KBM-7 (cell line): Measurements from ENCODE around the gene TBCEL.
A peak's percentile ranks its signal among the peaks of the same experiment; 100 is the strongest.

Experiments
- DNase-seq: peaks from one replicate; pipeline ENCODE4 v3.0.0-alpha.2; 2015
- in situ Hi-C: fragments of 300-500 bp; cut with MboI; formaldehyde crosslinking; loops from 2 replicates; pipeline ENCODE4 v1.14.3; 2020; ENCODE audit warnings: low sequenced_read_pairs, low pct_unique_long_range_greater_than_20kb, mixed read lengths

TBCEL gene

DNA sequence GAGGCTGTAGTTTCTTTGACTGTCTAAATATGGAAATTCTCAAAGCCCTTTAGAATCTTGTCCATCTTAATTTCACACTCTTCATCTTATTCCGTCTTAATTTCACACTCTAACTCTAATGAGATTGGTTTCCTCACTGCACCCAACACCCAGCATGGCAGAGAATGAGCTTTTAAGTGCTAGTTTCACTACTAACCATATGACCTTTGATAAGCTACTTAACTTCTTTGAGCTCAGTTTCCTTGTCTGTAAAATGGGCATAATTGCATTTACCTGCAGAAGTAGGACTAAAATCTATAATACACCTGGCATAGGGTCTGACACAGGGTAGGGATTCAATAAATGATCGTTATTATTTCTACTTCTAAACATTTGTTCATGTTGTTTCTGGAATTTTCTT is 30.4 kb downstream of the TBCEL start:
- no peak for DNase-seq
- in situ Hi-C loops, result no loop called here

DNA sequence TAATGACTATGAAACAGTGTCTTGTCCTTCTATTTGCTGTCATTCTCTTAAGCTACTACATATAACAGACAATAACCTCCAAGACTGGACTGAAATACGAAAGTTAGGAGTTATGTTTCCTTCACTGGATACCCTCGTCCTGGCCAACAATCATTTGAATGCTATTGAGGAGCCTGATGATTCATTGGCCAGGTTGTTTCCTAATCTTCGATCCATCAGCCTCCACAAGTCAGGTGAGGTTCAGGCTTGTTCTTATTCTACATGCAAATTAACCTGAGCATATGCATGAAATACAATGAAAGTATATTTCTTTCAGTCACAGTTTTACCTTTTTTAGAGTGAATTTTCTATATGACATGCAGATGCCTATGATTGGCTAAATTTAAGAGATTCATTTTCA is 31.2 kb downstream of the TBCEL start:
- DNase-seq, result no peak
- in situ Hi-C loops, result no loop called here

DNA sequence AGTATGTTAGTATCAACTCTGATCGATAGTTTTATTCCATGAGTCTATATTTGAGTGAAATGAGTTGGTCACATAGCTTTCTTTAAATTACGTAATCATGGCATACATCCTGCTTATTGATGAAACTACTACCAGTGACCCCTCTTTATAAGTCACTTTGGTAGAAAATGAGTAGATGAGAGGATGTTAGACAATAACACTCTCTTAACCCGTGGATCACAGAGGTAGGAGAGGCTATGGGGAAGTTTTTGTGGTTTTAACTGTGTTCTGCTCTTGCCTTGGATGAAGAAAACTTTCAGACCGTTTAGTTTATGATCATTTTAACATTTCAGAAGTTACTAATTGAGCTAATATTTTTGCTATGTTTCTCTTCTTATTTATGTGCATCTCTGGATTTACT is 34.0 kb downstream of the TBCEL start:
- no peak for DNase-seq
- in situ Hi-C loops, result no loop called here

DNA sequence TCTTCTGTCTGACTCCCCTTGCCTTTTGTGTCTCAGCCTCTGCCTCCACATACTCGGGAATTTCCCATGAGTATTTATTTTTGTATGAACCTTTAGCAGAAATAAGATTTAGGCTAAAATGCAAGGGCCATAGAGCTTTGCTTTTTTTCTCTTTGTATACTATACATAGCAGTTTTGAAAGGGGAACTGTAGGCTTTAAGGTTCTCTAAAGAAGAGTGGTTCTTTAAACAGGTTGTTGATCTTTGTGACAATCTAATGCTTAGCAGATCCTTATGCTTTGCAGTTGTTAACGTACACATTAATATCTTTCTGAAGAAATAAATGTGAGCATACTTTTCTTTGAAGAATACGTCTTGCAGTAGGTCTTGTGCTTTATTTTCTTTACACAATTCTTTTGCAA is 35.0 kb downstream of the TBCEL start:
- in situ Hi-C loops, result no loop called here
- DNase-seq, result no peak

DNA sequence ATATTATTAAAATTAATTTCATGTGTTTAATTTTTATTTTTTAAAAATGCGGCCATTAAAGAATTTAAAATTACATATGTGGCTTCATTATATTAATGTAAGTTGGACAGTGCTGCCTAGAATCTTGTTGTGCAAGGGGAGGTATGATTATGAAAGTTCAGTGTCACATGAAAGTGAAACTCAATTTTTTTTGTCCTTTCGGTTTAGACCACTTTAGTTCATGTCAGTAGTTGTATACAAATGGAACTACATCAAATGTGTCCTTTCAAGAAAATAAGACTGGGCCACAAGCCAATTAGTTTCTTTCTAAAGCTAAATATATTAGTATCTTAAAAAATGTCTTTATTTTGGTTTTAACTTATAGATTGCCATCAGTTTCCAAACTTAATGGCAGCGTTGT is 35.7 kb downstream of the TBCEL start:
- in situ Hi-C loops, result no loop called here
- DNase-seq, result no peak

- DNase-seq, result peak; percentile 9
- in situ Hi-C loops, result no loop called here
Observed at GRCh38 chr11:121063728-121064127, 39.8 kb downstream of the TBCEL start.

DNA sequence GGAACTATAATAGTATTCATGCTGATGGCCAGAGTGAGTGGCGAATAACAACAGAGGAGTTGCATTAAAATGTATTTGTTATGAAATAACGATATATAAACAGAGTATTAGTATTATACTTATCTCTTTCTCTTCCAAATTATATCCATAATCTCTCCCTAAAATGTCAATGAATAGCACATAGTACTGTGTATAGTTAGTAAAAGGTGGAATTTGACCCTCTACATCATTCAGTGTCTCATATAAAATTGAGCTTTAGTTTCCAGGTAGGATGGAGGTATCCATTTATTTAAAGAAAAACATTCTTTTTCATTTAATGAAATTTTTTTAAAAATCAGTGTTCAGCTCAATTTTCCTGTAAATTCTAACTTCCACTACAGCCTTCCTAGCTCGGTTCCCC is 42.7 kb downstream of the TBCEL start:
- in situ Hi-C loops, result no loop called here
- no peak for DNase-seq

DNA sequence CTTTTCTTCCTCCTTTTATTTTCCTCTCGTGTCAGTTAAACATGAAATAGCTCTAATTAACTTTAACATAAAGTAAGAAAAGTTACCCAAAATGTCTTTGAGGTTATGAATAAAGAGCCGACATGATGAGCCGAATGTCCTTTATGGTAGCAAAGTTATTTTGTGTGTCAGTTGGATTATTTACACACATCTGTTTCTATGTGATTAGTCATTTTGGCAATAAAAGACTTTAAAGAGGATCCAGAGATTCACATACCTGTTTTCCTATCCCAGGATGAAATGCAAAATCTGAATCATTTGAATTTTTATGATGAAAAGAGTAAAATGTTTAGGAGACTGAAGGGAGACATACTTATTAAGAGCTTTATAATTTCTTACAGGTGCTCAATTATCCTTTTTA is 43.1 kb downstream of the TBCEL start:
- in situ Hi-C loops, result no loop called here
- no peak for DNase-seq

DNA sequence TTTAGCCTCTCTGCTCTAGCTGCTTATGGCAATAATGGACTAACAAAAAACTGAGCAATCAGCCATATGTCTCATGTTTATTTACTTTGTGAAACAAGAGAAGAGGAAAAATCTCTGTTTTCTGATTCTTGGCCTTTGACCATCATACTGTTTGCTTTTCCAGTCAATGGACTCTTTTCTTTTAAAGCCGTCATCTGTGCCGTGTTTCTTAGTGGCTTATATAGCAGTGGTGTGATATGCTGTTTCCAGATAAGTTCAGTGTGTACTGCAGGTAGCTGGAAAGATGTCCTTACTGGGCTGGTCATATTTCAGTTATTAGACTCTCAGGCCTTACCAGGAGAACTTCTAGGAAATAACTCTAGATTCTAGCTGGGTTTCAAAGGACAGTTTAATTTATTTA is 43.6 kb downstream of the TBCEL start:
- DNase-seq, result no peak
- in situ Hi-C loops, result no loop called here

- in situ Hi-C loops, result no loop called here
- no peak for DNase-seq
Observed at GRCh38 chr11:121067962-121068647, 44.2 kb downstream of the TBCEL start.

DNA sequence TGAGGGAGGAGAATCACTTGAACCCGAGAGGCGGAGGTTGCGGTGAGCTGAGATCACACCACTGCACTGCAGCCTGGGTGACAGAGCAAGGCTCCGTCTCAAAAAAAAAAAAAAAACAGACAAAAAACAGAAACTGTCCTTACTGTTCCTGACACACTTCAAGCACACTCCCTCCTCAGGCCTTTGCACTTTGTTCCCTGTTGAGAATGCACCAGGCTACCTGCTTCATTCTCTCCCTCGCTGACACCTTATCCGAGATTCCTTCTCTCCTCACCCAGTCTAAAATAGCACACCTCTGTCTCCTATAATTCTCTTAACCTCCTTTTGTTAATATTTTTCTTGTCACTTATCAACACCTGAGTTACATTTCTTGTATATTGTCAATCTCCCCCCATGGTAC is 44.9 kb downstream of the TBCEL start:
- no peak for DNase-seq
- in situ Hi-C loops, result no loop called here

DNA sequence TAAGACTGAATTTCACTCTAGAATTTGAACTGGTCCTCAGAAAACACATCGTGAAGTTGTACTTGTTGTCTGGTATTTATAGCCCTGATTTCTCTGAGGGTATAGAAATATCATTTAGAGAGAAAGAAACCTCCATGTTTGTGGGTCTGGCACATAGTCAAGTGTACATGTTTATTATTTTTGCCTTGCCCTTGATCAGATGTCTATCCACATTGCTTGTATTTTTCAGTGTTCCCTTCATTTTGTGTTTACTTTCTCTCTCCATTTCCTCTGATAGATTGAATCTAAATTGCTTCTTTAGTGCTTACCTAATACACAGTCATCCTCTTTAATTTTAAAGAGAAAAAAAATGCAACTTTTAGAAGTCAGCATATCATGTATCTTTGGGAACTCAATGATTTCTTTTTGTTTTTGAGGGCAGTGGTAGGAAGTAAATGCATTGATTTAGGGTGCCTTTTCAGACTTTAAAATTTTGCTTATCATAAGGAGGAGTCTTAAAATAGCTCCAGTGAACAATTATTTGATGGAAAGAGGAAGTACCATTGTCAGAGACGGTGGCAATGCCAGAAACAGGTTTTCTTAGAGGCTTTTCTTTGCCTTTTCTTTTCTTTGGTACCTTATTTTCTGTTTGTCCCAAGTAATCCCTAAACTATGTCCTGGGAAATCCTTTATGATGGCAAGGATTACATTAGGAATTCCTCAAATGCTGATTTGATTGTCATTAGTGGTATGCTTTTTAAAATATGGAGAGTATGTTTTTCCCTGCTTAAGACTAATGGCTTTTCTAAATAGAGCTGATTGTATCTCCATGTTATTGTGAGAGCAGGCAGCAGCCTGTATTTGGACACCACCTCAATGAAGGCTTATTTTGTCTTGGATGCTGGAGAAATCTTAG is 47.3 kb downstream of the TBCEL start:
- in situ Hi-C loops, result no loop called here
- peak; percentile 38 for DNase-seq

- in situ Hi-C loops, result no loop called here
- DNase-seq, result no peak
Observed at GRCh38 chr11:121071846-121072450, 48.0 kb downstream of the TBCEL start.

DNA sequence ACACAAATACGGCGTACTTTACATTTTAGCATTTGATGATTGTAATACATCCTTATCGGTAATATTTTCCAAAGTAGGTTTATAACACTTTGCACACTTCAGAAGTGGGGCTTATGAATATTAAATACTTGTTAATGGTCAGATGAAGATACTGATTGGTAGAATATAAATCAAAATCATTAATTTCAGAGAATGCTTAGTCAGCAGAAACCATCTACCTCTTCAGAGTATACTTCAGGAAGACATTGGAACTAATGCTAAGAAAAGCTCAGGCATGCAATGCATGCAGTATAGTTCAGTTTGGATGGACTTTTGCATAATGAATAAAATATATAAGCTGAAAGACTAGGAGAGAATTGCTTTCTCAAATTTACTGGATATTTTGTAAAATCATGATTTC is 57.4 kb downstream of the TBCEL start:
- in situ Hi-C loops, result no loop called here
- no peak for DNase-seq

- in situ Hi-C loops, result no loop called here
- no peak for DNase-seq
Observed at GRCh38 chr11:121082219-121082618, 58.3 kb downstream of the TBCEL start.

GRCh38 chr11:121082670-121083069 is 58.8 kb downstream of the TBCEL start:
- in situ Hi-C loops, result no loop called here

GRCh38 chr11:121086866-121087265 is 63.0 kb downstream of the TBCEL start:
- in situ Hi-C loops, result no loop called here
- DNase-seq, result no peak

More at GRCh38 chr11:121082670-121083069, 58.8 kb downstream of the TBCEL start:
- DNase-seq, result peak; percentile 5

DNA sequence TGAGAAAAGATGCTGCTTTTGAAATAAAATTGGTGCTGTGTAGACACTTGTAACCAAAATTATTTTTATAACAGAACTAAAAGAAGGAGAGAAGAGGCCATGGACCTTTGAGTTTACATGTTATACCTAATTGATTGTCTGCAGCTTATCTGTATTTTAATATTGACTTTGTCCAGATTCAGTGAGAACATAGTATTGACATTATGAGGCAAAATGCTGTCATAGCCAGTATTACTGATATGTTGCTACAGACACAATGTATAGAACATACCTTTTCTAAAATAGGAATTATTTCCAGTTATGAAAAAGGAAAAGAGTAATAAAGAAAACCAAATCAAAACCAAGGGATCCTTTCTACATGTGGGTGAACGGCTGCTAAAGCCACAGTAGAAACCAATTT is 65.7 kb downstream of the TBCEL start:
- in situ Hi-C loops, result no loop called here
- no peak for DNase-seq

- DNase-seq, result no peak
- in situ Hi-C loops, result no loop called here
Observed at GRCh38 chr11:121090145-121090721, 66.3 kb downstream of the TBCEL start.
